GM19193 (cell line): ENCODE data around the gene C1QTNF2.

Experiments used
- POLR2A ChIP-seq: IDR thresholded peaks from 4 replicates; pipeline ENCODE4 v1.6.1; 2011; ENCODE audit not compliant: insufficient read depth, insufficient read length; ENCODE audit errors: extremely low read depth

The C1QTNF2 gene

DNA sequence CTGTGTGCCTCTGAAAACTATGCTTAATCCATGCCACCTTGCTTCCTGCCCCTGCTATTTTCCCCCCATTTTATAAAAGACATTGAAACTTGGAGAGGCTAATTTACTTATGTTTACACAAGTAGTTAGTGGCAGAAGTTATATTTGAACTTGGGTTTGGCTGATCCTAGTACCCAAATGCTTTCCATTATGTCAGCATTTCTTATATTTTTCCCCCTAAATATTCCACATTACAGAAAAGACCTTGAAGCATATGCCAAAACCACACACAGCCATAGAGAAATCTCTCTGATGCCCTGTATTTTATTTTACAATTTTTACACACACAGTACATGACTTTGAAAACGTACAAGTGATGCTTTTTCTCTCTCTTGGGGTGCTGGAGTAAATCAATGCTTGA, 11.2 kb downstream of the C1QTNF2 start:
- TF ChIP-seq POLR2A: no peak

DNA sequence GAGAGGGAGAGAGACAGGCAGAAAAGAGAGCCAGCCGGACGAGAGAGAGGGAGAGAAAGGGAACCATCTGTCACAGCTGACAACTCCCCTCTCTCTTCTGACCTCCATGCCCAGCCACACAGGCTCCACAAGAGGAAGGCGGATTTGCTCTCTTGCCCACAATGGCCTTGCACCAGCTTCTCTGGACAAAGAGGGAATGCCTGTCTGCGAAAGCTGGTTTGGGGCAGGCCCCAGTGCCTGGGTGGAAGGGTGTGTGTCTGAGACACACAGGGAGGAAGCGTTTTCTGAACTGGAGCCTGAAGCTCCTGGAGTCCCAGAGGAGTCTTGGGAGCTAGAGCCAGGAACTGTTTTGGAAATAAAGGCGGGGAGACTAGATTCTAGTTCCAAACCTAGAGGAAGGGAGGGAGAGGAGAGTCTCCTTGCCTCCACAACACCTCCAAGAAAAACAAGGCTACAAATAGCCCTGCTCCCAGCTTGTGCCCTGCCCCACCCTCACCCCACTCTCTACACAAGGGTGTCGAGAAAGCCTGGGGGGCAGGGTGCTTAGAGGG, 12.5 kb downstream of the C1QTNF2 start:
- no peak for TF ChIP-seq POLR2A

DNA sequence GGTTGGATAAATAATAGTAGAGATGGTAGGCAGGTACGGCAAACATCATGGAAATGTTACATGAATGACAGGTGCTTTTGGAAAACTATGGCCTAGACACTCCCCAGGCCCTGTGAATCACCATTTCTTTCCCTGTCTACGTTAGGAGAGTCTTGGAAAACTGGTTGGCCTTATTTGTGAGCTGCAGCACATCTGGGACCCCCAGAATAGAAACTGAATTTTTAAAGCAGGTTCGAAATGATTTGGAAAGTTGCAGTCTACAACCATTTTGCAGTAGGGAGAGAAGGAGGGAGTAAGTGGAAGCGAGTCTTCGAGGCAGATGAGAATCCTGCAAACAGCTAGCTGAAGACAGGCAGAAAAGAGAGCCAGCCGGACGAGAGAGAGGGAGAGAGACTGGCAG, 13.0 kb downstream of the C1QTNF2 start:
- no peak for TF ChIP-seq POLR2A

DNA sequence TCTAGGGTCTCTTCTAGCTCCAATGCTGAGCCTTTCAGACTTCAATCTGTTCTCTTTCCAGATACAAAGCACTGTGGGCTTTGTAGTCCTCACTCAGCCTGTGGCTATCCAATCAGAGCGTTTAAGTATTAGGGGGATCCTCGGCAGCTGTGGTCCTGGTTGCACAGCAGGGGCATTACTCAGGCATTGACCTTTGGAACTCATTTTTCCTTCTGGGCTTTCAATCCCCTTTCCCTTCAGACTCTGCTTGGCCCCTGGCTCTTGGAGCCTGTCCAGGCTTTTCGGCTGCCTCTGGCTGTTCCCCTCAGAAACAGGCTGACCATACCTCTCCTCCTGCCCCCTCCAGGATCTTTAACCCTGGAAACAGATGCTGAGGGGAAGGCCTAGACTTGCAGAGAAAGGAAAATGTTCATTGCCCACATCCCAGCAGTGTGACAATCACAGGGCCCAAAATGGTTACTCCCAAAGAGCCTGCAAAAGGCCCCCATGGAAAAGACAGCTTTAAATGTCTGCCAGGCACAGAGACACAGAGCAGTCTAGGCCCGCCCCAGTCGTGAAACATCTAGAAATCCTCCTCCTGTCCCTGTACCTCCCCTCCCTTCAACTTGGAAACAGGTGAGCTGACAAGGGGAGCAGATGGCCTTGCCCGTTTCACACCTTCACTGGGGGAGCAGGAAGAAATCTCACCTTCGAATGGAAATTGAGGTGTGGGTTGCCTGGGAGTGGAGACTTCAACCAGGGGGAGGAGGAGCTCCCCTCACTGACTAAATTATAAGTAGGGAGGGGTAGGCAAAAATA, 13.7 kb downstream of the C1QTNF2 start:
- TF ChIP-seq POLR2A: no peak

DNA sequence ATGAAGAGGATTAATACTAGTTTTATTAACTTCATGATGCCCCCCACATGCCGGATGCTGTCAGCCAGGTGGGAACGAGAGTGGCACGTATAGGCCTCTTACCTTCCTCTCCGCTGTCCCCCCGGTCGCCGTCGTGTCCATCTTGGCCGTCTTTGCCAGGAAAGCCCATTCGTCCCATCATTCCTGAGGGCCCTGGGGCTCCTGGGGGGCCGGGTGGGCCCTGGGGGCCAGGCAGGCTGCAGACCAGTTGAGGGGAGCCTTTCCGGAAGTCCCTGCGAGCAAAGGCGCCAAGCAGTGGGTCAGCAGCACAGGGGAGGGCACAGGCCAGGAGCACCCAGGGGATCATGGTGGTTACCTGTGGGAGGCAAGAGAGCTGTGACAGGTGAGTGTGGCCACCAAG, 15.8 kb downstream of the C1QTNF2 start:
- no peak for TF ChIP-seq POLR2A

DNA sequence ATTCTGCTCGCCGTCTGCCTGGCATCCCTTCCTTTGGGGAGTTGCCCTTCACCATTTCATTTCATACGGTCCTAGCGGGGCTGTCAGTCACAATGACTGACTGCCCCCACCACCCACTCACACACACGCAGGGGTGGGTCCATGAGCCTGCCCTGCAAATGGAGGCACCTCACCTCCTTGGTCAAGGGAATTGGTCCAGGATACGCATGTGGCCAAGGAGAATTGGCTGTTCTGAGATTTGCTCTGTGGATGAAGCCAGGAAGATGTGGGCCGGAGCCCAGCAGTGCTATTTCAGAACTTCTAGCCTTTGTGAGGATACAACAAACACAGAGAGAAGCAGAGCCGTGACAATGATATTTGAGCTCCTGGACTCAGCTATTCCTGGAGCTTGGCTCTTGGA, 17.0 kb downstream of the C1QTNF2 start:
- no peak for TF ChIP-seq POLR2A

DNA sequence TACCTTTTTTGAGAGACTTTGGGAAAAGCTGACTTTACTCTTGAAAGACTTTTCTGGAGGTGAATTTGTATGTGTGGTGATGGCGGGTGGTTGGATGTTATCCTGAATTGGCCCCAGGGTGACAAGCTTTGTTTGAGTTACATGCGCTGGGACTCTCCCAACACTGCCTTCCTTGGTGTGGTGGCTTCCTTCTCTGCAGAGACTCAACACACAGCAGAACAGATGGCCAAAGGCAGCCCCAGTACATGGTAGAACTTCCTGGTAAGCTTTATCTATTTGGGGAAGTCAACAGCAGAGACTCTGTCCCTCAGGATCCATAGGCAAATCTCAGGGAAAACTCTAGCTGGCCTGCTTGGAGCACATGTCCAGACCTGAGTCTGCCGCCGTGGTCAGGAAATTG, 18.1 kb downstream of the C1QTNF2 start:
- TF ChIP-seq POLR2A: no peak

DNA sequence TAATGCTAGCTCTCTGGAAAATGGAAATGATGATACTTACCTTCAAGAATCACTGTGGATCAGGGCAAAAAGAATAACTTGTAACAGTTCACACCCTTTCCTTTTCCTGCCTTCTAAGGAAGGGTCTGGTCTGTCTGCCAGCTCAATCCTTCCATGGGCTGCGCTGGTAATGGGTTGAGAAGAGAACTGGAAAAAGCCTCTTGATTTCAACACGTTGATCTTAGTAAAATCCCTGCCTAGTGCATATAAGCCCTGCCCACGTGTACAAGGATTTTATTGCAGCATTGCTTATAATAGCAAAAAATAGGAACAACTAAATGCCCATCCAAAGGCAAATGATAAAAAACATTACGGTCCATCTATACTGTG, 20.5 kb downstream of the C1QTNF2 start:
- no peak for TF ChIP-seq POLR2A

DNA sequence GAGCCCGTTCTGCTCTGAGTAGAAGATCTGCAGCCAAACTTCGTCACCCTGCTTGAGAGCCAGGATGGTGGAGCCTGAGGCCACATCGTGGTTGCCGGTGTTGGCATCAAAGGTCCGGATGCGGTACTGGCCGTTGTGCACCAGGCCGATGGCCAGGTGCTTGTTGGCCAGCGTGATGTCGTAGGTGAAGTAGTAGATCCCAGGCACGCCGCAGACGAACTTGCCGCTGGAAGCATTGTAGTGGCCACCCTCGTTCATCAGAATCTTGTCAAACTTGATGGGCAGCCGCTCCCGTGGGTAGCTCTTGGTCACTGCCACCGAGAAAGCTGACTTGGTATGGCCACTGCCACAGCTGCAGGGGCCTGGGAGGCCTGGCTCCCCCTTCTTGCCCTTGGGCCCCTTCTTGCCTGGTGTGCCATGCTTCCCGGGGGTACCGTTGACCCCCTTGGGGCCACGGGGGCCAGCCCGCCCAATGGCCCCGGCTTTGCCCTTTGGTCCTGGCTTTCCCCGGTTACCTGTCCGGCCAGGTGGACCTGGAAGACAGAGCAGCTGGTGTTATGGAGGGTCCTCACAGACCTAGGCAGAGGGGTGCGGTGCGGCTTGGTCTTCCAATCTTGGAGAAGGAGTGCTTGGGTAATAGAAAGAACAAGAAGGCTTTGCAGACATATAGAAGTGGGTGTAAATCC, 21.0 kb downstream of the C1QTNF2 start:
- TF ChIP-seq POLR2A: no peak

DNA sequence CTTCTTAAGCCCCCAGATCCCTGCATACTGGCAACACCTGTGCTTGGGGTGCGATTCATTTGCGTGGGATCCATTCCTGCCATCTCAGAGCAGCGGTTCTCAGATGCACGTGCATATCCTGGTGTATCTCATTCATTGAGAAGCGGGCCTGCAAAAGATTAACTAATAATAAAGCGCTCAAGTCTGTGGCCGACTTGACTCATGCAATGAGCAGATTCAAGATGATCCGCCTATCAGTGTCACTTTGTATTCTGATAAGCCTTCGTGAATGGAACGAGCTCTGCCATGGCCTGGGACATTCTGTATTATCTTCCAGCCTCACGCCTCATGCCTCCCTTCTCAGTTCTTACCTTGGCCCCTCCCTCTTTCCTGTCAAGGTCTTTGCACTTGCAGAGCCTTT, 22.3 kb downstream of the C1QTNF2 start:
- no peak for TF ChIP-seq POLR2A

DNA sequence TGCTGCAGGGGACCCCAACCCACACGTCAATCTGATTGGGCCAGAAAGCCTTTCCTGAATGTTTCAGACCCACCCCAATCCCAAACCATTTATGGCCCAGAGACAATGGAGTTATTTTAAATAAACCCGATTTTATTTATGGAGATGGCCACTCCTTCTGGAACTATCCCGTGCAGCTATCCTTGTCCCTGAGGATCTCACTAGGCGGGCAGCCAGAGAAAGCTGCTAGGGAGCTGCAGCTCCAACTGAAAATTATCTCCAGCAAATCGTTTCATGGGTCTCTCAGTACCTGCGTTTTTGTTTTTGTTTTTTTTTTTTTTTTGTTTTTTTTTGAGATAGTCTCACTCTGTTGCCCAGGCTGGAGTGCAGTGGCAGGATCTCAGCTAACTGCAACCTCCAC, 23.0 kb downstream of the C1QTNF2 start:
- no peak for TF ChIP-seq POLR2A

DNA sequence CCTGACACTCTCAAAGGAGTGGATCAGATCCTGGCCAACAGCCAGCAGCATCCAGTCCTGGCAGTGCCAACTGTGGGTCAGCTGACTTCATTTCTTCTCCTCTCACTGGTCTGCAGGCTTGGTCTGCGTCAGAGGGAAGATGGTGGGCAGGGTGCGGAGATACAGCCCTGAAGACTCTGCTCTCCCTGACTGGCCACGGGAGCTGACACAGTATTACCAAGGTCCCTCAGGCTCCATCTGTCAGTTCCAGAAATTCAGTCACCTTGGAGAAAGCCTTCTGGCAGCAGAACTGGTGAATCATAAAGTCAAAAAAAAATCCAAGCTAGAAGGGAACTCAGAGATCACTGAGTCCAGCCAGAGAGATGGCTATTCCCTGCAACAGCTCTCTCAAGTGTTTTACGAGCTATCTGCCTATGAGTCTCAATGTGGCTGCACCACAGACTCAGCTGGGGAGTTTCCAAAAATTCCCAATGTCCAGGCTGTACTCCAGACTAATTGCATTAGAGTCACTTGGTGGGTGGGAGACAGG, 27.9 kb downstream of the C1QTNF2 start:
- TF ChIP-seq POLR2A: no peak

DNA sequence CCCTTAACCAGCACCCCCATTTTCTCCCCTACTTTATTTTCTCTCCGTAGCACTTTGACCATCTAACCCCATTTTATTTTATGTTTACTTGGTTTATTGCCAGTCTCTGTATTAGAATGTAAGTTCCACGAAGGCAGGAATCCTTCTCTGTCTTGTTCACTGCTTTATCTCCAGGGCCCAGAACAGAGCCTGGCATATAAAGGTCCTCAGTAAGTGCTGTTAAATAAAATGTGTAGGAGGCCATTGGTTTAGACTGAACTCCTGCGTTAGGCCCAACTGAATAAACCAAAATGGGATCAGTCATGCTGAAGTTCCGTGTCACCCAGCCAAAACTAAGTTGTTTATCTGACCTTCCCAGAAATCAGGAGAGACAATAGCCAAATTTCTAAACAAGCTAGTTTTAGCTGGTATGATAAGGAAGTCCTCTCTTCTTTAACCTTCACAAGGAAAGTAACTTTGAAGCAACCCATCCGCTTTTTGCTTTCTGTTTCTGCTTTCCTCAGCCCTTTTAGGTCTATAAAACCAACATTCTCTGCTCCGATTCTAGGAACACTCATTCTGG, 29.0 kb downstream of the C1QTNF2 start:
- no peak for TF ChIP-seq POLR2A

DNA sequence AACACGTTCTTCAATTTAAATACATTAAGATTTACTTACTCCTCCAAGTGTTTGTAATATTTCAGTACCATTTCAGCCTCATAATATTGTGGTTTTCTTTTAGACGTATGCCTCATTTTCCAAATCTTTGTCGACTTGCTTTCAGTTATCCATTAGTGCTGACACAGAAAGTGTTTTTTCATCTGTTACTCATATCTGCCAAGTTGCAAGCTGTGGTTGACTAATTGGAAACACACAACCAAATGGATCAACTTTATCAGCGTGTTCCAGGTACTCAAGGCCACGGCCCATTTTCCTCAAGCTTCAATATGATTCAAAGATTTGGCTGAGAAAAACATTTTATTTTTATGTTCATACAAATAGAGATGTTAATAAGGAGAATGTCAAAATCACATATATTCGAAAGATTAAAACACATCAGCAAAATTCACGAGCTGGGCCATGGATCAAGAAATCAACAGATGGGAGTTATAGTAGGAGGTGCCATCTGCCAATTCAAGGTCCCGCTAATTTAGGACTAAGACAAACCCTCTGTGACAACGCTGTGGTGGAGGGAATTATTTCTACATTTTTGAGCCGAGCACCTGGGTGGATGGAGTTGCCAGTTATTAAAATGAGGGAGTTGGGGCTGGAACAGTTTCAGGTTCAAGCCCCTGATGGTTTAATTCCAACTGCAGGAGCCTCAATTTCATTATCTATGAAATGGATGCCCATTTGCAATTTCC, 30.9 kb downstream of the C1QTNF2 start:
- no peak for TF ChIP-seq POLR2A

DNA sequence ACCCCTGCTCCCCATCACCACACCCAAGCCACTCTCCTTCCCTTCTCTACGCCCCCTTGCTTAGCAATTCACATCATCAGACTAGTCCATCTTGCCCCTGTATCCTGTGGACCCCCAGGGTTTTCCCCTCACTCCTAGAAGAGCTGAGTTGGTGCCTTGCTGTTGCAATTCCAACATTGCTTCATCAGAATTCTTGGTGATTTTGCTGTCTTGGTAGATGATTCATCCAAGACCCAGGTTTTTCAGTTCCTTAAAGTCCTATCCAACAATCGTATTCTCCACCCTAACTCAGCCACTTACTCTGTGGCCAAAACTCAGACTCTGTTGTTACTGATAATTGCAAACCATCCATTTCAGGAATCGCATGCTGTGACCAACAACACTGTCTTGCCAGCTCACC, 36.7 kb downstream of the C1QTNF2 start:
- TF ChIP-seq POLR2A: no peak

DNA sequence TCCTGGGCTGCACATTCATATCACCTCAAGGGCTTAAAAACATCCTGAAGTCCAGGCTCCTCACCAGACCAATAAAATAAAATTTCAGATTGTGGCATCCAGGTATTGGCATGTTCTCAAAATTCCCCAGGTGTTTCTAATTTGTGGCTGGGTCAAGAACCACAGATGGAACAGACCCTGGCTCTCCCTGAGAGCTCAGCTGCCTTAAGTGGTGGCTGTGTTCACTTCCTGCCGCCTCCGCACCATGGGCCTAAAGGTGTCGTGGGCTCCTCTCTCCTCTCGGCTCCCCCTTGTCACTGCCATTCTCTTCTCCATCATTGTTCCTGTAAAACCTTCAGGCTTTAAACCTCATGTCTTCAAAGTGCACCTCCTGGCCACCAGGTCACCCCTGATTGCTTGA, 40.2 kb downstream of the C1QTNF2 start:
- TF ChIP-seq POLR2A: no peak

DNA sequence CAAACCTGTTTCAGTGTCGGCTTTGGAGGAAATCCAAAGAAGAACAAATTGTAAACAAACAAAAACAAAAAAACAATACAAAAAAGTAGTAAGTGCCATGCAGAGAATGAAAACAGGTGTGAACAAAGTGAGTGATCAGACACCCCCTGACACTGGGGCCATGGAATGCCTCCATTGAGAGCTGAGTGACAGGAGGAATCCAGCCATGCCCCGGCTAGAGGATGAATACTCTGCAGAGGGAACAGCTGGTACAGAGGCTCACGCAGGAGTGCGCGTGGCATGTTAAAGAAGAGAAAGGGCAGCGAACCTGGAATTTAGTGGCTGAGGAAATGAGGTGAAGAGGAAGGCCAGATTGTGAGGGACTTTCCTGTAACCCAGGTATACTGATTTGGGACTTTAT, 42.6 kb downstream of the C1QTNF2 start:
- TF ChIP-seq POLR2A: no peak
